ENCODE data around the gene KIF1A.

Gene KIF1A

GRCh38 chr2:240717681-240718581 is 102.1 kb downstream of the KIF1A start:
- DNase-seq, result no peak

- no peak for DNase-seq
These were observed 102.8 kb downstream of the KIF1A start for GRCh38 chr2:240717181-240717641.

GRCh38 chr2:240716130-240716798 is 103.8 kb downstream of the KIF1A start:
- no peak for DNase-seq

- no peak for DNase-seq
These were observed 105.0 kb downstream of the KIF1A start for GRCh38 chr2:240714747-240715725.

- DNase-seq, result no peak
These were observed 105.9 kb downstream of the KIF1A start for GRCh38 chr2:240713928-240714746.

- DNase-seq, result no peak
These were observed 106.7 kb downstream of the KIF1A start for GRCh38 chr2:240713071-240713927.

- DNase-seq, result no peak
These were observed 107.9 kb downstream of the KIF1A start for GRCh38 chr2:240712121-240712520.

- DNase-seq, result no peak
These were observed 108.3 kb downstream of the KIF1A start for GRCh38 chr2:240711701-240712100.

GRCh38 chr2:240711296-240711695 is 108.7 kb downstream of the KIF1A start:
- no peak for DNase-seq

- no peak for DNase-seq
These were observed 111.6 kb downstream of the KIF1A start for GRCh38 chr2:240708457-240708856.

GRCh38 chr2:240707821-240708220 is 112.2 kb downstream of the KIF1A start:
- DNase-seq, result no peak

- DNase-seq, result no peak
These were observed 112.8 kb downstream of the KIF1A start for GRCh38 chr2:240707043-240707756.

- DNase-seq, result peak; percentile 22
These were observed 114.7 kb downstream of the KIF1A start for GRCh38 chr2:240705204-240705791.

GRCh38 chr2:240704651-240705050 is 115.4 kb downstream of the KIF1A start:
- no peak for DNase-seq

- no peak for DNase-seq
These were observed 116.3 kb downstream of the KIF1A start for GRCh38 chr2:240703417-240704341.

- DNase-seq, result no peak
These were observed 117.4 kb downstream of the KIF1A start for GRCh38 chr2:240702640-240703011.

GRCh38 chr2:240701736-240702639 is 118.0 kb downstream of the KIF1A start:
- no peak for DNase-seq
